ENCODE results near the gene HOXB13. TPM values are rescaled to one million over a fixed set of nuclear protein-coding genes. Genes with fewer than 3 reads are reported as not detected.

Gene HOXB13
- total RNA-seq, 3 donors from 2014 or later (not counting 1 experiment from before 2014, with no cell fraction given) = not detected

- no peaks in the 10 kb centered on the region for H3K9me3 Mint-ChIP-seq
- no peaks in the 10 kb centered on the region for H3K36me3 ChIP-seq (ENCODE audit: control insufficient read depth, insufficient read depth, low read length)
- DNase-seq (no peak), ATAC-seq (no peak)
- no peak overlapping the region for H3K4me3 ChIP-seq (ENCODE audit: low read length)
- H3K27me3 ChIP-seq (ENCODE audit: control insufficient read depth, insufficient read depth, low read length) = peaks cover 12% of the 10 kb centered on the region
- no peaks in the 10 kb centered on the region for H3K36me3 Mint-ChIP-seq
- intact Hi-C loops (cut with micrococcal nuclease) = no loop called here
- H3K27ac ChIP-seq (ENCODE audit: low read length) = no peak overlapping the region
- H3K27ac Mint-ChIP-seq = no peak overlapping the region
- H3K27me3 Mint-ChIP-seq (ENCODE audit: low read depth in 2 of 2) = peaks cover 40 to 74% of the 10 kb centered on the region in 2 donors
- H3K9me3 ChIP-seq (ENCODE audit: control insufficient read depth, insufficient read depth, low read length) = no peaks in the 10 kb centered on the region
- no peaks in the 10 kb centered on the region for H3K4me1 ChIP-seq (ENCODE audit: control insufficient read depth, insufficient read depth, low read length)
- no peak for TF ChIP-seq CTCF (IDR thresholded peaks at IDR 0.05)
- H3K4me3 Mint-ChIP-seq = no peak overlapping the region
- 71% methylated on average over 4 of the region's 4 CpGs for WGBS (ENCODE audit: insufficient coverage)
- H3K4me1 Mint-ChIP-seq = no peaks in the 10 kb centered on the region
Observed at GRCh38 chr17:48760411-48760810, 31.9 kb upstream of the HOXB13 start.

- H3K4me3 ChIP-seq (ENCODE audit: low read length) = no peak overlapping the region
- Mint-ChIP-seq H3K36me3 (no peaks in the 10 kb centered on the region), H3K4me3 (no peak overlapping the region), H3K27ac (no peak overlapping the region), H3K9me3 (no peaks in the 10 kb centered on the region), H3K4me1 (no peaks in the 10 kb centered on the region), H3K27me3 (ENCODE audit: low read depth in 2 of 2) (peaks cover 47 to 75% of the 10 kb centered on the region in 2 donors)
- H3K4me1 ChIP-seq (ENCODE audit: control insufficient read depth, insufficient read depth, low read length) = peaks cover 8% of the 10 kb centered on the region
- ATAC-seq (no peak), DNase-seq (no peak)
- H3K36me3 ChIP-seq (ENCODE audit: control insufficient read depth, insufficient read depth, low read length) = no peaks in the 10 kb centered on the region
- H3K27me3 ChIP-seq (ENCODE audit: control insufficient read depth, insufficient read depth, low read length) = peaks cover 22% of the 10 kb centered on the region
- no peak overlapping the region for H3K27ac ChIP-seq (ENCODE audit: low read length)
- TF ChIP-seq CTCF (IDR thresholded peaks at IDR 0.05) = no peak
- H3K9me3 ChIP-seq (ENCODE audit: control insufficient read depth, insufficient read depth, low read length) = no peaks in the 10 kb centered on the region
- intact Hi-C loops (cut with micrococcal nuclease) = loop anchor here (5.0 to 10.0 kb wide), 2 partner anchors 37 to 144 kb away; partner anchors contain the start of genes HOXB7, HOXB8, PRAC1 and PRAC2
Observed at GRCh38 chr17:48759288-48759687, 30.7 kb upstream of the HOXB13 start.

- TF ChIP-seq CTCF (IDR thresholded peaks at IDR 0.05) = no peak
- no peaks in the 10 kb centered on the region for H3K36me3 Mint-ChIP-seq
Observed at GRCh38 chr17:48757524-48757961, 29.0 kb upstream of the HOXB13 start.

GRCh38 chr17:48756830-48757251, 28.3 kb upstream of the HOXB13 start:
- no peaks in the 10 kb centered on the region for H3K36me3 ChIP-seq (ENCODE audit: control insufficient read depth, insufficient read depth, low read length)
- Mint-ChIP-seq H3K36me3 (no peaks in the 10 kb centered on the region), H3K27ac (no peak overlapping the region), H3K4me3 (no peak overlapping the region), H3K27me3 (ENCODE audit: low read depth in 2 of 2) (peaks cover 55 to 75% of the 10 kb centered on the region in 2 donors), H3K9me3 (no peaks in the 10 kb centered on the region), H3K4me1 (peaks cover 0 to 3% of the 10 kb centered on the region in 2 donors)
- ATAC-seq = no peak
- no peak overlapping the region for H3K27ac ChIP-seq (ENCODE audit: low read length)
- no peak for TF ChIP-seq CTCF (IDR thresholded peaks at IDR 0.05)
- intact Hi-C loops (cut with micrococcal nuclease) = loop anchor here (5.0 to 10.0 kb wide), 2 partner anchors 35 to 142 kb away; partner anchors contain the start of genes HOXB7, HOXB8, PRAC1 and PRAC2
- H3K4me3 ChIP-seq (ENCODE audit: low read length) = no peak overlapping the region
- DNase-seq = no peak
- 23% methylated on average over 3 of the region's 3 CpGs for WGBS (ENCODE audit: insufficient coverage)
- H3K9me3 ChIP-seq (ENCODE audit: control insufficient read depth, insufficient read depth, low read length) = no peaks in the 10 kb centered on the region
- H3K27me3 ChIP-seq (ENCODE audit: control insufficient read depth, insufficient read depth, low read length) = peaks cover 42% of the 10 kb centered on the region
- peaks cover 13% of the 10 kb centered on the region for H3K4me1 ChIP-seq (ENCODE audit: control insufficient read depth, insufficient read depth, low read length)

More at GRCh38 chr17:48757524-48757961, 29.0 kb upstream of the HOXB13 start:
- Mint-ChIP-seq H3K4me1 (no peaks in the 10 kb centered on the region), H3K9me3 (no peaks in the 10 kb centered on the region), H3K27me3 (ENCODE audit: low read depth in 2 of 2) (peaks cover 56 to 75% of the 10 kb centered on the region in 2 donors), H3K4me3 (no peak overlapping the region), H3K27ac (no peak overlapping the region)
- no peak overlapping the region for H3K4me3 ChIP-seq (ENCODE audit: low read length)
- WGBS (ENCODE audit: insufficient coverage) = 81% methylated on average over 2 of the region's 2 CpGs
- ATAC-seq (no peak), DNase-seq (no peak)
- H3K27ac ChIP-seq (ENCODE audit: low read length) = no peak overlapping the region
- H3K9me3 ChIP-seq (ENCODE audit: control insufficient read depth, insufficient read depth, low read length) = no peaks in the 10 kb centered on the region
- peaks cover 13% of the 10 kb centered on the region for H3K4me1 ChIP-seq (ENCODE audit: control insufficient read depth, insufficient read depth, low read length)
- peaks cover 35% of the 10 kb centered on the region for H3K27me3 ChIP-seq (ENCODE audit: control insufficient read depth, insufficient read depth, low read length)
- no peaks in the 10 kb centered on the region for H3K36me3 ChIP-seq (ENCODE audit: control insufficient read depth, insufficient read depth, low read length)
- intact Hi-C loops (cut with micrococcal nuclease) = loop anchor here (5.0 to 10.0 kb wide), 2 partner anchors 35 to 143 kb away; partner anchors contain the start of genes HOXB7, HOXB8, PRAC1 and PRAC2

All from natural killer cell (primary cell).